ENCODE data around the gene CASP8AP2.
"Not testable (repeated sequence)": the region's sequence is repeated elsewhere in the genome, so short reads cannot be mapped to it uniquely, and the experiment has no call there.

Gene CASP8AP2

GRCh38 chr6:89826029-89826528 is 3.6 kb upstream of the CASP8AP2 start:
- no peak for DNase-seq

DNA sequence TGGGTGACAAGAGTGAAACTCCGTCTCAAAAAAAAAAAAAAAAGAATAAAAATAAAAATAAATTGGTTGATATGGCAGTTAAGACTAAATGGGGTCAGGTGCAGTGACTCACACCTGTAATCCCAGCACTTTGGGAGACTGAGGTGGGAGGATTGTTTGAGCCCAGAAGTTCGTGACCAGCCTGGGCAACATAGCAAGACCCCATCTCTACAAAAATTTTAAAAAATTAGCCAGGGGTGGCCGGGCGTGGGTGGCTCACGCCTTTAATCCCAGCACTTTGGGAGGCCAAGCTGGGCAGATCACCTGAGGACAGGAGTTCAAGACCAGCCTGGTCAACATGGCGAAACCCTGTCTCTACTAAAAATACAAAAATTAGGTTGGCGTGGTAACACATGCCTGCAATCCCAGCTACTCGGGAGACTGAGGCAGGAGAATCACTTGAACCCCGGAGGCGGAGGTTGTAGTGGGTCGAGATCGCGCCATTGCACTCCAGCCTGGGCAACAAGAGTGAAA is 1.1 kb upstream of the CASP8AP2 start:
- not testable (repeated sequence) for DNase-seq

GRCh38 chr6:89828988-89829471 is 650 bp upstream of the CASP8AP2 start:
- no peak for DNase-seq

- DNase-seq: no peak
Observed at GRCh38 chr6:89830170-89830809, 610 bp downstream of the CASP8AP2 start.

- DNase-seq: no peak
Observed at GRCh38 chr6:89834884-89835792, 5.5 kb downstream of the CASP8AP2 start.

- DNase-seq: no peak
Observed at GRCh38 chr6:89836639-89837222, 7.1 kb downstream of the CASP8AP2 start.

DNA sequence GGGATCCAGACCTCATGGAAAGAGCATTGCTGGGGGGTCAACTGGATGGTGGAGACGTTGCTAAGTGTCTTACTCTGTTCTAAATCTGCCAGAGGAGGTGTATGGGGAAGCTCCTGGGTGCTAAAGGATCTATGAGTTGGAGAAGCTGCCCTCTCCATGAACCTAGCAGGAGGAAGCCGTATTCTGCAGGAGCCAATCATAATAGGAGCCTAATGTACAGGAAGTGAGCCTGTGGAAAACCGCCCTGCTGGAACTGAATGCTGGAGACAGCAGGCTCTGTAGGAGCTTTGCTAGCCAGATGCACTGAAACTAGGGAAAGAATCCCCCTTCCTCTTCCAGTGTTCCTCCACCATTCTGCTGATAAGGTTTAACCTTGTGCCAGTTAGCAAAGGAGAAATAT is 10.9 kb downstream of the CASP8AP2 start:
- no peak for DNase-seq

DNA sequence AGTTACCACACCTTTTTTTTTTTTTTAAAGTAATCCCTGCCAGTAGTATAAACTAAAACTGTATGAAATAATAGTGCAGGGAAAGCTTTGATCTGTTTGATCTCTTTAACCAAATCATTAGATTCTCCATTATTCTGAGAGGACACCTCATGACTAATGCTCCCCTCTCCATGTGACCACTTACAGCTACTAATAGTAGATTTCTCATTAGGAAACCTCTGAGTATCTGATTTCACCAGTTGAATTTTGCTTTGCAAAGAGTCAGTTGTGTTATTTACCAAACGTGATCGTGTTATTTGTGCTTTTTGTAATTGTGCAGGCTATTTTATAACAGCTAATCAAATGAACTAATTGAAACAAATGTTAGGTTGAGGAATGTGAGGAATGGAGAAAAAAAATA is 12.5 kb downstream of the CASP8AP2 start:
- DNase-seq: no peak

DNA sequence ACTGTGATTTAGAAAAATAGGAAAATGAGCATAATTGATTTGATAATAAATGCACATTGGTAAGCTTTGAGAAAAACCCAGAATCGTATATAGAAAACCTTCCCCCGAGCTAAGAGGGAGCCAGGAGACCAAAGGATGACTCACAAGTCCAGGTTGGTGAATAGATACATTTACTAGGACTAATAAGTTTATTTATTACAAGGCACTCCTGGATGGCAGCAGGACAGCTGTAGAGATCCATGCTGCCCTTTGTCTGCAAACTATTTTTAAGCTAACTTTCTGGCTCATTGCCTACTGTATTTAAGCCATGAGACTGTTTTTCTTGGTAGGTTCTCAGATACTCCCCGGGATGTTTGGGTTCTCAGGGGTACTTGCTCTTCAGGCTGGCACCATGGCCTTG is 13.4 kb downstream of the CASP8AP2 start:
- no peak for DNase-seq

DNA sequence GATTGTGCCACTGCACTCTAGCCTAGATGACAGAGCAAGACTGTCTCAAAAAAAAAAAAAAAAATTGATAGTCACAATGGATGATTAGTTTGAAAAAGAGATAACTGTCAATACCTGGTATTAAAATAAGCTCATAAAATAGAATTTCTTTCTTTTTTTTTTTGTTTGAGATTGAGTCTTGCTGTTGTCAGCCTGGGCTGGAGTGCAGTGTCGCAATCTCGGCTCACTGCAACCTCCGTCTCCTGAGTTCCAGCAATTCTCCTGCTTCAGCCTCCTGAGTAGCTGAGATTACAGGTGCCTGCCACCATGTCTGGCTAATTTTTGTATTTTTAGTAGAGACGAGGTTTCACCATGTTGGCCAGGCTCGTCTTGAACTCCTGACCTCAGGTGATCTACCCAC is 17.8 kb downstream of the CASP8AP2 start:
- DNase-seq: not testable (repeated sequence)

GRCh38 chr6:89853068-89853467 is 23.4 kb downstream of the CASP8AP2 start:
- DNase-seq: no peak

GRCh38 chr6:89858041-89858440 is 28.4 kb downstream of the CASP8AP2 start:
- no peak for DNase-seq

- DNase-seq: no peak
Observed at GRCh38 chr6:89859744-89860143, 30.1 kb downstream of the CASP8AP2 start.

DNA sequence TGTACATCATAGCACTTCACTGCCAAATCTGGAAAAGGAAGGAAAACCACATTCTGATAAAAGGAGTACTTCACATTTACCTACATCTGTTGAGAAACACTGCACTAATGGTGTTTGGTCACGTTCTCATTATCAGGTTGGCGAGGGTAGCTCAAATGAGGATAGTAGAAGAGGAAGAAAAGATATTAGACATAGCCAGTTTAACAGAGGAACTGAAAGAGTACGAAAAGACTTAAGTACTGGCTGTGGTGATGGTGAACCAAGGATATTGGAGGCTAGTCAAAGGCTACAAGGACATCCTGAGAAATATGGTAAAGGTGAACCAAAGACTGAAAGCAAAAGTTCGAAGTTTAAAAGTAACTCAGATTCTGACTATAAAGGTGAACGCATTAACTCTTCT is 32.6 kb downstream of the CASP8AP2 start:
- no peak for DNase-seq

DNA sequence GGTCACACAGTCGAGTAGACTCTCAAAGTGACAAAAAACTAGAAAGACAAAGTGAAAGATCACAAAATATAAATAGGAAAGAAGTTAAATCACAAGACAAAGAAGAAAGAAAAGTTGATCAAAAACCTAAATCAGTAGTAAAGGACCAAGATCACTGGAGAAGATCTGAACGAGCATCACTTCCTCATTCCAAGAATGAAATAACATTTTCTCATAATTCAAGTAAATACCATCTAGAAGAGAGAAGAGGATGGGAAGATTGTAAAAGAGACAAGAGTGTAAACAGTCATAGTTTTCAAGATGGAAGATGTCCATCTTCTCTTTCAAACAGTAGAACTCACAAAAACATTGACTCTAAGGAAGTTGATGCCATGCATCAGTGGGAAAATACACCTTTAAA is 33.0 kb downstream of the CASP8AP2 start:
- DNase-seq: no peak

GRCh38 chr6:89866024-89866678 is 36.5 kb downstream of the CASP8AP2 start:
- DNase-seq: no peak

GRCh38 chr6:89873721-89874120 is 44.0 kb downstream of the CASP8AP2 start:
- no peak for DNase-seq

- no peak for DNase-seq
Observed at GRCh38 chr6:89874438-89874837, 44.8 kb downstream of the CASP8AP2 start.

DNA sequence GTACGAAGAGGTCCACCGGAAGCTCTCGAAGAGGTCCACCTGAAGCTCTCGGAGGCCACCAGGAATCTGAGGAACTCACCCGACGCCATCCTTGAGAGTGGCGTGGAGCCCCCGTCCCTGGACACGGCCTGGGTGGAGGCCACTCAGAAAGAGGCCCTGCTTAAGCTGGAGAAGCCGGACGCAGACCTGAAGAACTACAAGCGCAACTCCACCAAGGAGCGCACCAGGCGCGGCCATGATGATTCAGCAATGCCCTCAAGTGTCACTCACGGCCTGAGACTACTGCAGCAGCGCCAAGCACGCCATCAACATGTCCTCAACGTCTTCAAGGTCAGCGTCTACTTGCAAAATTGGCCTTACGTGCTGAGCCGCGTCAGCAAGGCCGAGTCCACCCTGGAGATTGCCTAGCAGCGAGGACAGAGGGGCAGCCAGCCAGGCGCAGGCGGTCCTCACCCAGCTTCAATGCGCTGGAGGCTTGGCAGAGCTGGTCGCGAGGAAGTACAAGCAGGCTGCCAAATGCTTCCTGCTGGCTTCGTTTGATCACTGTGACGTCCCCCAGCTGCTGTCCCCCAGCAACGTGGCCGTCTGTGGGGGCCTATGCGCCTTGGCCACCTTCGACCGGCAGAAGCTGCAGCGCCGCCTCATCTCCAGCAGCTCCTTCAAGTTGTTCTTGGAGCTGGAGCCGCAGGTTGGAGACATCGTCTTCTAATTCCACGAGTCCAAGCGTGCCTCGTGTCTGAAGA is 56.9 kb downstream of the CASP8AP2 start:
- DNase-seq: no peak

DNA sequence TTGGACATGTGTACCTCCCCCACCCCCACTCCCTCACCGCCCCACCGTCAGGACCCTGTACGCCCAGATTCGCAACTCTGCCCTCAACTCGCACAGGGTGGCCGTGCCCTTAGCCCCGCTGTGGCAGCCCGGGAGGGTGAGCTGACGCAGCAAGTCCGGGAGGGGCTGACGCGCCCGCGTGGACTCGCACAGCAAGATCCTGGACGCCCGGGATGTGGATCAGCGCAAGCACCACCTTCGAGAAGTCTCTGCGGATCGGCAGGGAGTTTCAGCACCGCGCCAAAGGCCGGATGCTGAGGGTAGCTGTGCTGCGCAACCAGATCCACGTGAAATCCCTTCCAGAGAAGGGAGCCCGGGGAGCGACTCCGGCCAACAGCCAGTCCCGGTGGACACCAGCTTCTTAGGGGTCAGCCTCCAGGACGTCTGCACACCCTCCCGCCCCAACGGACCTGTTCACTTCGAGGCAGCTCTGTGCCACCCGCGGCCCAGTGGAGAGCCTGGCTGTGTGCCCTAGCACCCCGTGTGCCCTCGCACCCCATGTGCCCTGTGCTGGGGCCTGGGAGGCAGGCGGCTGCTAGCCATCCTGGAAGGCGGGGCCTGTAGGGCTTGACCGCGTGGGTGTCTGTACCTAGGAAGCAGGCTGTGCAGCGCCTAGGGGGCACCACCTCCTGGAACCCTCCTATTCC is 57.9 kb downstream of the CASP8AP2 start:
- DNase-seq: no peak

DNA sequence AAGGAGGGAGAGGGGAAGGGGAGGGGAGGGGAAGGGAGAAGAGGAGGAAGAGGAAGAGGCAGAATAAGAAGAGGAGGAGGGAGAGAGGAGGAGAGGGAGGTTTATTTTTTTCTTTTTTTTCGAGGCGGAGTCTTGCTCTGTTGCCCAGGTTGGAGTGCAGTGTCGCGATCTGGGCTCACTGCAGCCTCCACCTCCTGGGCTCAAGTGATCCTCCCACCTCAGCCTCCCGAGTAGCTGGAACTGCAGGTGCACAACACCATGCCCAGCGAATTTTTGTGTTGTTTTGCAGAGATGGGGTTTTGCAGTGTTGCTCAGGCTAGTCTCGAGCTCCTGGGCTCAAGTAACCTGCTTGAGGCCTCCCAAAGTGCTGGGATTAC is 58.4 kb downstream of the CASP8AP2 start:
- no peak for DNase-seq

DNA sequence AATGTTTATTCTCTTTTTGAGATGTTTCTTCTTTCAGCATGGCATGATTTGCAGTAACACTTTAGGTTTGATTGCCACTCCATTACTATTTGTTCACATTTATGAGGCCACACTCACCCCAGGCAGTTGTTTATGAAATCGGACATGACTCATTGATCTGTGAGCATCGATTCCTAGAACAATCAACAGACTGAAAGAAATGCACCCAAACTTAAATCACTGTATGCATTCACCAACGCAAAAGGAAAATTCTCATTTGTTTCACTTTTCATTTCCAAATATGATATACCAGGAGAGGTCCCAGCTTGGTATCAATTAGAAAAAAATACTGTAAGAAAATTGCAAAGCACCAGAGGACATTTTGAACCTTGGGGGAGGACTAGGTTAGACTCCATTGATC is 59.2 kb downstream of the CASP8AP2 start:
- no peak for DNase-seq
